ENCODE results near the gene CPNE5.

- TF ChIP-seq CTCF (optimal IDR thresholded peaks at IDR 0.05 in 1 of 3, IDR thresholded peaks at IDR 0.05 in 1 of 3, conservative IDR thresholded peaks at IDR 0.05 in 1 of 3; ENCODE audit: extremely low read depth in 1 of 3, insufficient read depth in 2 of 3, low read length in 3 of 3) (peak; percentile 52 to 82 (median 74)), EZH2 (IDR thresholded peaks at IDR 0.05; ENCODE audit: low read length) (no peak)
Measured at GRCh38 chr6:36851149-36851614, 11.9 kb upstream of the CPNE5 start.

Measured in keratinocyte (primary cell).